Daoy (cell line): ENCODE data around the gene PHB1. TPM values are rescaled to one million over a fixed set of nuclear protein-coding genes. Genes with fewer than 3 reads are reported as not detected.

Source experiments
- total RNA-seq: library from RNA; depleted of rRNA; stranded (reverse); fragments of >200 nt; shearing (Covaris generic); gene quantifications from 2 replicates; pipeline ENCODE4 v1.2.3, GENCODE V29; 2014; rRNA removed

The PHB1 gene
- total RNA-seq, 1 experiment from 2014 or later, result 177 TPM

Other genes starting within 250 kb of the PHB1 start
- not detected in 2 replicates for gene GNGT2, start 204.3 kb downstream of the PHB1 start, total RNA-seq
- gene ABI3, start 204.2 kb downstream of the PHB1 start, total RNA-seq, result 0.29 TPM in 1 of 2 replicates, not detected in the other
- gene PHOSPHO1, start 184.1 kb downstream of the PHB1 start, total RNA-seq, result 3.2 TPM in 1 of 2 replicates, not detected in the other
- 4.5 and 6.8 TPM in 2 replicates for gene ZNF652, start 52.6 kb downstream of the PHB1 start, total RNA-seq
- 0.34 and 1.1 TPM in 2 replicates for gene NGFR, start 80.4 kb upstream of the PHB1 start, total RNA-seq
- 0.03 TPM in 1 of 2 replicates, not detected in the other for gene NXPH3, start 161.0 kb upstream of the PHB1 start, total RNA-seq